H1 (cell line): ENCODE results near the gene KCTD3. TPM values are rescaled to one million over a fixed set of nuclear protein-coding genes. Genes with fewer than 3 reads are reported as not detected.

ENCODE experiments used
- CTCF ChIA-PET: fragments of 300-600 bp; sonication (Branson Sonifier 250); formaldehyde crosslinking; loops from one replicate; lab custom pipeline; 2021; ENCODE audit not compliant: partially characterized antibody; lab: Charles Lee
- POLR2A ChIA-PET: fragments of 300-600 bp; sonication (Branson Sonifier 250); formaldehyde crosslinking; loops from one replicate; lab custom pipeline; 2021; ENCODE audit warnings: inconsistent platforms; ENCODE audit not compliant: partially characterized antibody; lab: Charles Lee
- DNase-seq, 2 experiments: peaks; one replicate each; pipeline versions ENCODE4 v3.0.0 to v3.0.0-alpha.2; 2010 to 2022; ENCODE audit warnings: low spot score in 2 of 2, low read depth in 1 of 2, mixed read lengths in 1 of 2
- FAIRE-seq: peaks from 2 replicates; lab custom pipeline; 2011; peaks lifted over from hg19 to GRCh38; lab: Jason Lieb, UNC
- H2AFZ ChIP-seq: 2 replicates; pipeline ENCODE4 v1.8.1; 2012; ENCODE audit warnings: low read length, inconsistent platforms
- H2AK5ac ChIP-seq: 2 replicates; pipeline ENCODE4 v1.6.1; 2013; ENCODE audit warnings: low read depth, low read length
- H2BK120ac ChIP-seq: replicated peaks from 2 replicates; pipeline ENCODE3; 2013; ENCODE audit warnings: low read depth, low read length, inconsistent platforms
- H2BK12ac ChIP-seq: 2 replicates; pipeline ENCODE4 v1.6.1; 2013; ENCODE audit warnings: low read depth, low read length
- H2BK15ac ChIP-seq: 2 replicates; pipeline ENCODE4 v1.6.1; 2013; ENCODE audit warnings: low read length
- H2BK20ac ChIP-seq: 2 replicates; pipeline ENCODE4 v1.6.1; 2013; ENCODE audit warnings: low read length
- H2BK5ac ChIP-seq: 2 replicates; pipeline ENCODE4 v1.6.1; 2013; ENCODE audit warnings: low read depth, low read length
- H3K14ac ChIP-seq: 2 replicates; pipeline ENCODE4 v1.6.1; 2013; ENCODE audit warnings: inconsistent platforms; ENCODE audit not compliant: insufficient read length
- H3K18ac ChIP-seq: 2 replicates; pipeline ENCODE4 v1.6.1; 2013; ENCODE audit warnings: low read length; ENCODE audit errors: extremely low read depth
- H3K23ac ChIP-seq: 2 replicates; pipeline ENCODE4 v1.6.1; 2013; ENCODE audit warnings: inconsistent platforms; ENCODE audit not compliant: insufficient read length
- H3K23me2 ChIP-seq: 2 replicates; pipeline ENCODE4 v1.6.1; 2013; ENCODE audit warnings: low read depth, low read length
- H3K27ac ChIP-seq: 2 replicates; pipeline ENCODE4 v1.6.1; 2011; ENCODE audit warnings: low read depth, low read length, inconsistent platforms
- H3K27me3 ChIP-seq, 4 experiments: replicated peaks in 1 of 4; 1 replicate in 1 of 4; 2 replicates in 3 of 4; pipeline versions ENCODE4 v1.6.1 to v1.8.1; 2011 to 2013; ENCODE audit warnings: low read length in 3 of 4, mild to moderate bottlenecking in 3 of 4, inconsistent platforms in 2 of 4, mixed read lengths in 2 of 4, moderate library complexity in 1 of 4; ENCODE audit not compliant: control insufficient read depth in 3 of 4, insufficient read depth in 3 of 4; ENCODE audit errors: extremely low read depth in 1 of 4
- H3K36me3 ChIP-seq, 4 experiments: 2 replicates each; pipeline versions ENCODE4 v1.6.1 to v1.8.1; 2011 to 2013; ENCODE audit warnings: mild to moderate bottlenecking in 4 of 4, low read length in 3 of 4, moderate library complexity in 2 of 4, control low read depth in 1 of 4, inconsistent platforms in 1 of 4; ENCODE audit not compliant: insufficient read depth in 4 of 4, control insufficient read depth in 2 of 4
- H3K4ac ChIP-seq: replicated peaks from 2 replicates; pipeline ENCODE3; 2013; ENCODE audit warnings: low read length, low read depth, mixed read lengths, inconsistent platforms; ENCODE audit not compliant: insufficient read length
- H3K4me1 ChIP-seq, 4 experiments: replicated peaks in 1 of 4; 1 replicate in 1 of 4; 2 replicates in 3 of 4; pipeline versions ENCODE4 v1.6.1 to v1.8.1; 2011 to 2013; ENCODE audit warnings: low read length in 3 of 4, inconsistent platforms in 2 of 4, mixed read lengths in 1 of 4; ENCODE audit not compliant: insufficient read depth in 4 of 4, control insufficient read depth in 3 of 4
- H3K4me2 ChIP-seq, 2 experiments: 2 replicates each; pipeline versions ENCODE4 v1.6.1 to v1.8.1; 2011 to 2013; ENCODE audit warnings: low read depth in 2 of 2, low read length in 2 of 2, control low read depth in 1 of 2, inconsistent platforms in 1 of 2, mild to moderate bottlenecking in 1 of 2; ENCODE audit not compliant: insufficient read depth in 1 of 2
- H3K4me3 ChIP-seq, 4 experiments: fragments of 200-600, 300-600 bp in 1 of 4; sonication (generic), shearing (Covaris generic), sonication (Bioruptor Twin) in 1 of 4; 2 replicates each; pipeline versions ENCODE4 v1.5.1 to v1.8.1; 2011 to 2016; ENCODE audit warnings: low read length in 4 of 4, low read depth in 3 of 4, control low read depth in 2 of 4, inconsistent platforms in 2 of 4, mild to moderate bottlenecking in 2 of 4, mixed read lengths in 1 of 4, moderate library complexity in 1 of 4; ENCODE audit not compliant: insufficient read depth in 2 of 4; ENCODE audit errors: extremely low read depth in 1 of 4
- H3K56ac ChIP-seq: replicated peaks from 2 replicates; pipeline ENCODE3; 2013; ENCODE audit warnings: low read depth, mild to moderate bottlenecking, mixed read lengths, low read length, inconsistent platforms; ENCODE audit not compliant: insufficient read length
- H3K79me1 ChIP-seq: 2 replicates; pipeline ENCODE4 v1.6.1; 2013; ENCODE audit warnings: low read depth, low read length, control low read depth
- H3K79me2 ChIP-seq, 2 experiments: 2 replicates each; pipeline versions ENCODE4 v1.6.1 to v1.8.1; 2012 to 2013; ENCODE audit warnings: low read length in 2 of 2, mild to moderate bottlenecking in 2 of 2, inconsistent platforms in 1 of 2; ENCODE audit not compliant: insufficient read depth in 2 of 2, control insufficient read depth in 1 of 2
- H3K9ac ChIP-seq, 4 experiments: replicated peaks in 1 of 4; 1 replicate in 1 of 4; 2 replicates in 3 of 4; pipeline versions ENCODE4 v1.6.1 to v1.8.1; 2011 to 2013; ENCODE audit warnings: low read depth in 3 of 4, low read length in 3 of 4, control low read depth in 2 of 4, mild to moderate bottlenecking in 2 of 4, moderate library complexity in 2 of 4, inconsistent platforms in 1 of 4; ENCODE audit errors: extremely low read depth in 1 of 4
- H3K9me3 ChIP-seq, 2 experiments: 2 replicates each; pipeline versions ENCODE4 v1.6.1 to v1.8.1; 2012 to 2013; ENCODE audit warnings: mild to moderate bottlenecking in 2 of 2, moderate library complexity in 2 of 2, control low read depth in 1 of 2, inconsistent platforms in 1 of 2, low read depth in 1 of 2, low read length in 1 of 2, mixed read lengths in 1 of 2; ENCODE audit not compliant: insufficient read depth in 2 of 2
- H4K20me1 ChIP-seq, 2 experiments: replicated peaks in 1 of 2; 2 replicates each; pipeline versions ENCODE3 to v1.8.1; 2011 to 2013; ENCODE audit warnings: inconsistent platforms in 2 of 2, low read length in 2 of 2, mild to moderate bottlenecking in 1 of 2; ENCODE audit not compliant: insufficient read depth in 2 of 2, control insufficient read depth in 1 of 2
- H4K5ac ChIP-seq: 2 replicates; pipeline ENCODE4 v1.6.1; 2013; ENCODE audit warnings: low read length, low read depth, mixed read lengths, inconsistent platforms; ENCODE audit not compliant: insufficient read length
- H4K8ac ChIP-seq: 2 replicates; pipeline ENCODE4 v1.8.0; 2013; ENCODE audit warnings: mild to moderate bottlenecking, moderate library complexity, low read length, inconsistent platforms; ENCODE audit not compliant: insufficient read depth; ENCODE audit errors: extremely low read depth
- H4K91ac ChIP-seq: replicated peaks from 2 replicates; pipeline ENCODE3; 2013; ENCODE audit warnings: low read length, mixed read lengths, inconsistent platforms; ENCODE audit not compliant: insufficient read length
- CREB1 ChIP-seq: IDR thresholded peaks from 2 replicates; pipeline ENCODE4 v1.6.1; 2012; ENCODE audit warnings: inconsistent platforms
- FOSL1 ChIP-seq: IDR thresholded peaks from 2 replicates; pipeline ENCODE4 v1.6.1; 2011; ENCODE audit warnings: mild to moderate bottlenecking, low read depth, low read length, moderate library complexity; ENCODE audit not compliant: insufficient read depth
- JUN ChIP-seq: IDR thresholded peaks from 2 replicates; pipeline ENCODE4 v1.6.1; 2011; ENCODE audit warnings: low read depth, mild to moderate bottlenecking, improper control_type of control experiment, low read length
- JUND ChIP-seq: IDR thresholded peaks from 2 replicates; pipeline ENCODE4 v1.6.1; 2011; ENCODE audit warnings: mild to moderate bottlenecking, improper control_type of control experiment, low read length
- MAX ChIP-seq: IDR thresholded peaks from 2 replicates; pipeline ENCODE4 v1.6.1; 2012; ENCODE audit warnings: inconsistent platforms
- TAF7 ChIP-seq: optimal IDR thresholded peaks from 2 replicates; pipeline ENCODE3; 2011; ENCODE audit warnings: low read depth, mild to moderate bottlenecking, inconsistent platforms, low read length, moderate library complexity, borderline replicate concordance
- polyA plus RNA-seq, 7 experiments: library from polyadenylated mRNA; depleted of rRNA in 3 of 7; stranded (reverse) in 5 of 7; unstranded in 2 of 7; fragments of >200 nt in 5 of 7; fragments of 200-250 nt in 2 of 7; gene quantifications; 1 replicate in 5 of 7; 2 replicates in 1 of 7; 4 replicates in 1 of 7; pipeline versions ENCODE4 v1.2.1 to v1.2.3, GENCODE V29; 2011 to 2013; ENCODE audit warnings: missing spikeins in 2 of 7, mixed read lengths in 2 of 7
- total RNA-seq: library from RNA; stranded (reverse); fragmentation: NEBNext Ultra II Directional; extraction: Animal tissue kit (Norgen Biotek cat#: 25700); gene quantifications from 2 replicates; pipeline ENCODE4 v1.2.1, GENCODE V29; 2021

KCTD3 gene
- total and polyA plus RNA-seq, 2 of the 8 experiments (the other 6 are each of a cell fraction or from before 2014, with no cell fraction given): 43.0 to 55.6 TPM

- Histone ChIP-seq H2AK5ac (no peak overlapping the region), H3K56ac (no peak overlapping the region), H3K36me3 (no peaks in the 10 kb centered on the region), H2BK20ac (no peak overlapping the region), H2BK15ac (no peak overlapping the region), H3K27me3 (no peaks in the 10 kb centered on the region), H2BK120ac (no peak overlapping the region), H3K4me2 (no peak overlapping the region), H4K20me1 (no peaks in the 10 kb centered on the region), H4K91ac (no peak overlapping the region), H3K14ac (no peak overlapping the region), H3K9me3 (no peaks in the 10 kb centered on the region), H3K23ac (no peak overlapping the region), H3K23me2 (no peaks in the 10 kb centered on the region), H3K9ac (no peak overlapping the region), H3K79me1 (no peaks in the 10 kb centered on the region), H3K18ac (no peak overlapping the region), H2BK12ac (no peak overlapping the region), H2AFZ (no peak overlapping the region), H3K4me1 (0 out of 7 replicates have a peak, but pooled peaks cover 0 to 2% (median 0%) of the 10 kb centered on the region in 4 experiments)
- CTCF ChIA-PET: interaction anchor here (0.6 kb wide), 1 partner anchor 56 kb away, joined by 3 read pairs; no protein-coding TSS in a partner anchor
- FAIRE-seq: no peak
- TF ChIP-seq FOSL1: no peak
- no peak for TF ChIP-seq MAX
- TF ChIP-seq JUND: no peak
- TF ChIP-seq TAF7: no peak
- TF ChIP-seq CREB1: no peak
- no peak for TF ChIP-seq JUN
- TF ChIP-seq, all 59 proteins: peak for 0
- no peak for DNase-seq
- no peak overlapping the region for H4K5ac ChIP-seq
- H2BK5ac ChIP-seq: no peak overlapping the region
- H3K4ac ChIP-seq: no peak overlapping the region
- no peak overlapping the region for H4K8ac ChIP-seq
- no peak overlapping the region for H3K27ac ChIP-seq
- no peak overlapping the region for H3K4me3 ChIP-seq
- no peaks in the 10 kb centered on the region for H3K79me2 ChIP-seq
- POLR2A ChIA-PET: no interaction called here
These were observed 93.2 kb downstream of the KCTD3 start for GRCh38 chr1:215660259-215660658.
